ENCODE measurements around the gene YWHAH.

Gene YWHAH

GRCh38 chr22:31909977-31910376 is 34.4 kb upstream of the YWHAH start:
- no peak overlapping the region for H3K27ac Mint-ChIP-seq
- no peak for TF ChIP-seq CTCF (IDR thresholded peaks at IDR 0.05)
- DNase-seq, result no peak
- peaks cover 11% of the 10 kb centered on the region for H3K4me1 Mint-ChIP-seq
- peaks cover 27% of the 10 kb centered on the region for H3K36me3 Mint-ChIP-seq (ENCODE audit: low read depth)
- H3K4me3 Mint-ChIP-seq, result no peak overlapping the region
- peaks cover 9% of the 10 kb centered on the region for H3K27me3 Mint-ChIP-seq (ENCODE audit: low read depth, poor library complexity)
- no peaks in the 10 kb centered on the region for H3K9me3 Mint-ChIP-seq

- no peak for TF ChIP-seq CTCF (IDR thresholded peaks at IDR 0.05)
- no peak for DNase-seq
- H3K36me3 Mint-ChIP-seq (ENCODE audit: low read depth), result peaks cover 20% of the 10 kb centered on the region
- H3K4me1 Mint-ChIP-seq, result peaks cover 3% of the 10 kb centered on the region
- H3K27me3 Mint-ChIP-seq (ENCODE audit: low read depth, poor library complexity), result peaks cover 9% of the 10 kb centered on the region
- H3K9me3 Mint-ChIP-seq, result no peaks in the 10 kb centered on the region
- H3K27ac Mint-ChIP-seq, result peak overlapping the region; percentile 68
- no peak overlapping the region for H3K4me3 Mint-ChIP-seq
Observed at GRCh38 chr22:31911565-31912406, 32.5 kb upstream of the YWHAH start.

- no peaks in the 10 kb centered on the region for H3K9me3 Mint-ChIP-seq
- H3K4me1 Mint-ChIP-seq, result no peaks in the 10 kb centered on the region
- H3K27me3 Mint-ChIP-seq (ENCODE audit: low read depth, poor library complexity), result peaks cover 9% of the 10 kb centered on the region
- no peak for TF ChIP-seq CTCF (IDR thresholded peaks at IDR 0.05)
- no peak for DNase-seq
- no peak overlapping the region for H3K27ac Mint-ChIP-seq
- no peak overlapping the region for H3K4me3 Mint-ChIP-seq
- H3K36me3 Mint-ChIP-seq (ENCODE audit: low read depth), result peaks cover 20% of the 10 kb centered on the region
Observed at GRCh38 chr22:31912407-31912743, 32.0 kb upstream of the YWHAH start.

GRCh38 chr22:31915586-31915985 is 28.7 kb upstream of the YWHAH start:
- H3K27ac Mint-ChIP-seq, result no peak overlapping the region
- no peak for DNase-seq
- peaks cover 15% of the 10 kb centered on the region for H3K27me3 Mint-ChIP-seq (ENCODE audit: low read depth, poor library complexity)
- no peak overlapping the region for H3K4me3 Mint-ChIP-seq
- no peaks in the 10 kb centered on the region for H3K9me3 Mint-ChIP-seq
- no peak for TF ChIP-seq CTCF (IDR thresholded peaks at IDR 0.05)
- peaks cover under 1% of the 10 kb centered on the region for H3K36me3 Mint-ChIP-seq (ENCODE audit: low read depth)
- H3K4me1 Mint-ChIP-seq, result peaks cover 25% of the 10 kb centered on the region

- no peak overlapping the region for H3K27ac Mint-ChIP-seq
Observed at GRCh38 chr22:31917227-31917921, 27.0 kb upstream of the YWHAH start.

More at GRCh38 chr22:31917227-31917921, 27.0 kb upstream of the YWHAH start:
- Mint-ChIP-seq H3K9me3 (no peaks in the 10 kb centered on the region), H3K4me3 (no peak overlapping the region), H3K27me3 (ENCODE audit: low read depth, poor library complexity) (peaks cover 14% of the 10 kb centered on the region), H3K36me3 (ENCODE audit: low read depth) (no peaks in the 10 kb centered on the region), H3K4me1 (peaks cover 27% of the 10 kb centered on the region)
- DNase-seq, result no peak
- no peak for TF ChIP-seq CTCF (IDR thresholded peaks at IDR 0.05)
